Measurements from ENCODE around the gene BRIX1.
"Not testable (repeated sequence)": the region's sequence is repeated elsewhere in the genome, so short reads cannot be mapped to it uniquely, and the experiment has no call there.

The BRIX1 gene

DNA sequence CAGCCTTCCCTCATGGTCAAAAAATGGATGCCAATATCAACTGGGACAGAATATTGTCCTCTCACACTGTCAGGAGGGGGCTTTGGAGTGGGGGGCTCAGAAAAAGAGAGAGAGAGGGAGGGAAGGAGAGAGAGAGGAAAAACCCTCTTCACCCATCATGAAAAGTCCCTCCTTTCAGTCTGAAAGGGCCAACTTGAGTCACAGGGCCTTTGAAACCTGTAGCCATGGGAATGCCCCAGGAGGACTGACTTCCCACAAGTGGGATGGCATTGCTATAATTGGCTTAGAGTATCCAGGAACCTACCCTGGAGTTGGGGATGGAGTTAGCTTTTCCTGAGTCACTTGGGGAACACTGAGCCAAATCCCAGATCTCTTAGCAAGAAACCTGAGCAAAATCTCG lies 55.0 kb downstream of the BRIX1 start:
- no peak for DNase-seq (ENCODE audit: low read depth in 2 of 2)
- H3K4me3 ChIP-seq (replicated peaks in 1 of 2; ENCODE audit: low read depth in 2 of 2, low read length in 2 of 2) = no peak overlapping the region
- TF ChIP-seq, protein P1, sequence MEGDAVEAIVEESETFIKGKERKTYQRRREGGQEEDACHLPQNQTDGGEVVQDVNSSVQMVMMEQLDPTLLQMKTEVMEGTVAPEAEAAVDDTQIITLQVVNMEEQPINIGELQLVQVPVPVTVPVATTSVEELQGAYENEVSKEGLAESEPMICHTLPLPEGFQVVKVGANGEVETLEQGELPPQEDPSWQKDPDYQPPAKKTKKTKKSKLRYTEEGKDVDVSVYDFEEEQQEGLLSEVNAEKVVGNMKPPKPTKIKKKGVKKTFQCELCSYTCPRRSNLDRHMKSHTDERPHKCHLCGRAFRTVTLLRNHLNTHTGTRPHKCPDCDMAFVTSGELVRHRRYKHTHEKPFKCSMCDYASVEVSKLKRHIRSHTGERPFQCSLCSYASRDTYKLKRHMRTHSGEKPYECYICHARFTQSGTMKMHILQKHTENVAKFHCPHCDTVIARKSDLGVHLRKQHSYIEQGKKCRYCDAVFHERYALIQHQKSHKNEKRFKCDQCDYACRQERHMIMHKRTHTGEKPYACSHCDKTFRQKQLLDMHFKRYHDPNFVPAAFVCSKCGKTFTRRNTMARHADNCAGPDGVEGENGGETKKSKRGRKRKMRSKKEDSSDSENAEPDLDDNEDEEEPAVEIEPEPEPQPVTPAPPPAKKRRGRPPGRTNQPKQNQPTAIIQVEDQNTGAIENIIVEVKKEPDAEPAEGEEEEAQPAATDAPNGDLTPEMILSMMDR (IDR thresholded peaks at IDR 0.05; ENCODE audit: low read depth, low read length) = no peak

DNA sequence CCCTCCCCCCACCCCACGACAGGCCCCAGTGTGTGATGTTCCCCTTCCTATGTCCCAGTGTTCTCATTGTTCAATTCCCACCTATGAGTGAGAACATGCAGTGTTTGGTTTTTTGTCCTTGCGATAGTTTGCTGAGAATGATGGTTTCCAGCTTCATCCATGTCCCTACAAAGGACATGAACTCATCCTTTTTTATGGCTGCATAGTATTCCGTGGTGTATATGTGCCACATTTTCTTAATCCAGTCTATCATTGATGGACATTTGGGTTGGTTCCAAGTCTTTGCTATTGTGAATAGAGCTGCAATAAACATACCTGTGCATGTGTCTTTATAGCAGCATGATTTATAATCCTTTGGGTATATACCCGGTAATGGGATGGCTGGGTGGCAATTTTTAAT lies 56.1 kb downstream of the BRIX1 start:
- not testable (repeated sequence) for H3K4me3 ChIP-seq (replicated peaks in 1 of 2; ENCODE audit: low read depth in 2 of 2, low read length in 2 of 2); DNase-seq (ENCODE audit: low read depth in 2 of 2)
